Measurements from ENCODE around the gene KLHL18.
"Not testable (repeated sequence)": the region's sequence is repeated elsewhere in the genome, so short reads cannot be mapped to it uniquely, and the experiment has no call there.

DNA sequence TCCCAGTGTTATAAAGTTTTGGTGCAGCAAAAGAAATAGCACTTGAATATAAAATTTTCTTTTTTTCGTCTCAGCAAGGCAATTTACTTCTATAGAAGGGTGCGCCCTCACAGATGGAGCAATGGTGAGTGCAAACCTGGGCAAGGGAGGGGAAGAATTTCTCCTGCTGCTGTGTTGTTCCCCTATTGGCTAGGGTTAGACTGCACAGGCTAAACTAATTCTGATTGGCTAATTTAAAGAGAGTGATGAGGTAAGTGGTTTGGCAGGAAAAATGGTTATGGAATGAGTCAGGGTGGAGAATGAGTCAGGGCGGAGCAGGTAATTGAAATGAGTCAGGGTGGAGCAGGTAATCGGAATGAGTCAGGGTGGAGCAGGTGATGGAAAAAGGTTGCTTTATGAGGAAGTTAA is 77.4 kb downstream of the KLHL18 start:
- not testable (repeated sequence) for TF ChIP-seq CTCF (IDR thresholded peaks at IDR 0.05; ENCODE audit: low read depth, low read length, missing input control); JUND (IDR thresholded peaks at IDR 0.05); RAD21 (IDR thresholded peaks at IDR 0.05); REST (IDR thresholded peaks at IDR 0.05); RXRA (IDR thresholded peaks at IDR 0.05); ATF3 (IDR thresholded peaks at IDR 0.05); SP1 (IDR thresholded peaks at IDR 0.05); NR2F2 (IDR thresholded peaks at IDR 0.05); GABPA (IDR thresholded peaks at IDR 0.05 in 1 of 2, conservative IDR thresholded peaks at IDR 0.05 in 1 of 2); YY1 (IDR thresholded peaks at IDR 0.05); HNF4A (conservative IDR thresholded peaks at IDR 0.05); TAF1 (conservative IDR thresholded peaks at IDR 0.05)
- TF ChIP-seq, protein P1, sequence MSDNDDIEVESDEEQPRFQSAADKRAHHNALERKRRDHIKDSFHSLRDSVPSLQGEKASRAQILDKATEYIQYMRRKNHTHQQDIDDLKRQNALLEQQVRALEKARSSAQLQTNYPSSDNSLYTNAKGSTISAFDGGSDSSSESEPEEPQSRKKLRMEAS (IDR thresholded peaks at IDR 0.05): not testable (repeated sequence)

Data from liver (tissue), 3 donors.